HG03442 (cell line): Measurements from ENCODE around the gene L3MBTL2.

Experiments
- ATAC-seq: cut with Tn5 transposase; IDR thresholded peaks from one replicate; pipeline ENCODE4 v1.9.1; 2021; ENCODE audit warnings: mild to moderate bottlenecking, moderate library complexity; ENCODE audit not compliant: unreplicated experiment

Gene L3MBTL2

DNA sequence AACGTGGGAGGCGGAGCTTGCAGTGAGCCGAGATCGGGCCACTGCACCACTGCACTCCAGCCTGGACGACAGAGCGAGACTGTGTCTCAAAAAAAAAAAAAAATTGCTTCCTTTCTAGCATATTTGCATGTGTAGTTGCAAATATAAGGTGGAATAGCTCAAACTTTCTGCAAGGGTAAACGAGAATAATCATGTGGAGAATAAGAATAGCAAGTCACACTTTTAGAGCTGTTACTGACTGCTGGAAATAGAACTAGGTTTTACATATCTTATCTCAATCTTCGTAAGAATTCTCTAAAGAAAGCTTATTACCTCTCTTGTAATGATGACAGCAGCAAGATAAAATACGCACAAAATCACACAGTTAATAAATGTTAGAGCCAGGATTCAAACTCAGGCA, 1.6 kb downstream of the L3MBTL2 start:
- no peak for ATAC-seq

DNA sequence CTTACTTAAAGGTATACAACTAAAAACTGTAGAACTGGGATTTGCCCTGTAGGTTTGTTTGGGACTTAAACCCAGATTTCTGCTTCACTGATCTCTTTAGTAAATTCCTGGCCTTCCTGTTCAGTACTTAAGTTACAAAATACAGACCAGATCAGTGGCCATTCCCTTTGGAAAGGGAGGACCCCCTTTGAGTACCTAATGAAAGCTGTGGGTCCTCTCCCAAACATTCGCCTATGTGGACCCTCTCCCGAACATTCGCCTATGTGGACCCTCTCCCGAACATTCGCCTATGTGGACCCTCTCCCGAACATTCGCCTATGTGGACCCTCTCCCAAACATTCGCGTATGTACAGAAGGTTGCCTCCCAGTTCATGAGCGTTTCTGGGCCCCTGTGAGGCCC, 10.3 kb downstream of the L3MBTL2 start:
- ATAC-seq: no peak

DNA sequence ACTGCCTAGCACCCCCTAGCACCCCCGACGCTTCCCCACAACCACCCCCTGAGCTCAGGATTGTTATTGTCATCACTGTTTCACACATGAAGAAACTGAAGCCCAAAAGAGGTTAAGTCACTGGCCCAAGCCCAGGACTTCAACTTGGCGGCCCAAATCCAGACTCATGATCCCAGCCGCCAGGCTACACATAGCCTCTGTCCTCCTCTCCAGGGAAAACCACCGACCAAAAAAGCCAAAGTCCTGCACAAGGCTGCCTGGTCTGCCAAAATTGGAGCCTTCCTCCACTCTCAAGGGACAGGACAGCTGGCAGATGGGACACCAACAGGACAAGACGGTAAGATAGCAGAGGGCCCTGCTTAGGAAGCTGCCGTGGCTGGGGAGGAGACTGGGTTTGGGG, 10.8 kb downstream of the L3MBTL2 start:
- ATAC-seq: no peak

GRCh38 chr22:41216984-41217383, 11.9 kb downstream of the L3MBTL2 start:
- no peak for ATAC-seq

- no peak for ATAC-seq
These were observed 12.5 kb downstream of the L3MBTL2 start for GRCh38 chr22:41217553-41218157.

GRCh38 chr22:41222846-41223507, 17.9 kb downstream of the L3MBTL2 start:
- ATAC-seq: no peak

DNA sequence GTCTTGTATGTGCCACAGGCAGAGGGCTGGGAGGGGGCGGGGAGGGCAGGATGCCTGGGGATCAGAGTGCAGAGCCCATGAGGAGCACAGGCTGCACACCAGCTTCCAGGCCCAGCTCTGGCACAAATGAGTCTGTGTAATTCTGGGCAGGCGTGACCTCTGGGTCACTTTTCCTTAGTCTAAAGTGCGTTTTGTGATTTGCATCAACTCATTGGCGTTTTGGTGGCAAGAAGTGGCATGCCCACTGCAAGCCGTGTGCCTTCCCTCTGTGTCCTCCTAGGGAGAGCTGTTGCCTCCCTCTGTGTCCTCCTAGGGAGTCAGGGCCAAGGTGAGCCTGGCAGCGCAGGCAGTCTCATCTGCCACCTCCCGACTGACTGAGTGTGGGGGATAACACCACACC, 18.4 kb downstream of the L3MBTL2 start:
- ATAC-seq: no peak

GRCh38 chr22:41226723-41227655, 21.9 kb downstream of the L3MBTL2 start:
- no peak for ATAC-seq

DNA sequence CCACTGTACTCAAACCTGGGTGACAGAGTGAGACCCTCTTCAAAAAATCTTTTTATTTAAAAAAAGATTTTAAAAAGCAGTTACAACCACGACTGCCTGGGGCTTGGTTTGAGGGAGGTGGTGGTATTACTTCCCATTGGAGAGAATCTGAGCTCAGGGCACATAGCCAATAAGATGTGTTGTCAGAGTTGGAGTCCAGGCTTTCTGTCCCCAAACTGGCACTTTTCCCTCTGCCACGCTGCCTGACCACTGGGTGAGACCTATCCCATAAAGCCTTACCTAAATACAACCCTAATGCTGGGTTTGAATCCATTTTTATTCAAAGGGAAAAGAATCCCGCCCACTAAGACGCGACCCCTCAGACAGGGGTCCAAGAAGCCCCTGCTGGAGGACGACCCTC, 24.1 kb downstream of the L3MBTL2 start:
- ATAC-seq: no peak

DNA sequence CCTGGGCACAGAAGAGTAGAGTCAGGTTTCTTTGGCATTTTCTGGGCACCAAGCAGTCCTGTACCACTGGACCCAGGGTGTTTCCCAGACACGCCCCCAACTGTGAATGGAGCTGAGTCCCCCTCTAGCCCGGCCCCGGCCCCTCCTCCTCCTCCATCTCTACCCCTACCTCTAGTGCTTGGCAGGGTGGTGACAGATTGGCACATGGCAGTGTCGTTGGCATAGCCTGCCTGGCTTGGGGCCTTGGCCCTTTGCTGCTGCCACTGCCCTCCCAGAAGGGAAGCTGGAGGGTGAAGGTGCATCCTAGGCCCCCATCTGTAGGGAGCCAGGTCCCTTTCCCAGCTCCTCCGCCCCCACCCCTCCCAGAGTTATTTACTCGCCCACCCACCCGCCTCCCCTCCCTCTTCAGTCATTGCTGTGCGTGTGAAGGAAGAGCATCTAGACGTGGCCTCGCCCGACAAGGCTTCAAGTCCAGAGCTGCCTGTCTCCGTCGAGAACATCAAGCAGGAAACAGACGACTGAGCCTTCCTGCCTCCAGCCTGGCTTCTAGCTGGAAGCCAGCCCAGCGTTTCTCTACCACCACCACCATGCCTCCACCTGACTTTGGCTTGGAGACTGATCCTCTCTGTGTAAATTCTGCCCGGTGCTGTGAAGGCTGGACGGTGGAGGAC, 24.8 kb downstream of the L3MBTL2 start:
- ATAC-seq: no peak

DNA sequence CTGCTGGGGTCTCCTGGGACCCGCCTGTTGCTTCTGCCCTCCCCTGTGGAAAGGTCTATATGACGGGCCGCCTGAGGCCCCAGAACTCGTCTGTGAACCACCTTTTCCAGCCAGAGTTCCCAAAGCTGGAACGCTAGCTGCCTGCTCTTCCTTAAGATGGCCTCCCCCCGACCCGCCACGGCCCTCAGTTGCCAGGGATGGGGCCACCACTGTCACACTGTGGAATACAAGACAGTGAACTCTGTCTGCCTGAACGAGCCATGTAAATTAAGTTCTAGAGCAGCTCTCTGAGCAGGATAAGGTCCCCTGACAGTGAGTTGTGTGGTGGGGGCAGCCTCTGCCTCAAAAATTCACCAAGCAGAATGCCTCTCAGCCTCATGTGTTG, 25.3 kb downstream of the L3MBTL2 start:
- no peak for ATAC-seq

- no peak for ATAC-seq
These were observed 26.3 kb downstream of the L3MBTL2 start for GRCh38 chr22:41231369-41231768.

GRCh38 chr22:41234815-41235695, 29.9 kb downstream of the L3MBTL2 start:
- no peak for ATAC-seq

GRCh38 chr22:41237036-41237706, 32.1 kb downstream of the L3MBTL2 start:
- ATAC-seq: no peak

DNA sequence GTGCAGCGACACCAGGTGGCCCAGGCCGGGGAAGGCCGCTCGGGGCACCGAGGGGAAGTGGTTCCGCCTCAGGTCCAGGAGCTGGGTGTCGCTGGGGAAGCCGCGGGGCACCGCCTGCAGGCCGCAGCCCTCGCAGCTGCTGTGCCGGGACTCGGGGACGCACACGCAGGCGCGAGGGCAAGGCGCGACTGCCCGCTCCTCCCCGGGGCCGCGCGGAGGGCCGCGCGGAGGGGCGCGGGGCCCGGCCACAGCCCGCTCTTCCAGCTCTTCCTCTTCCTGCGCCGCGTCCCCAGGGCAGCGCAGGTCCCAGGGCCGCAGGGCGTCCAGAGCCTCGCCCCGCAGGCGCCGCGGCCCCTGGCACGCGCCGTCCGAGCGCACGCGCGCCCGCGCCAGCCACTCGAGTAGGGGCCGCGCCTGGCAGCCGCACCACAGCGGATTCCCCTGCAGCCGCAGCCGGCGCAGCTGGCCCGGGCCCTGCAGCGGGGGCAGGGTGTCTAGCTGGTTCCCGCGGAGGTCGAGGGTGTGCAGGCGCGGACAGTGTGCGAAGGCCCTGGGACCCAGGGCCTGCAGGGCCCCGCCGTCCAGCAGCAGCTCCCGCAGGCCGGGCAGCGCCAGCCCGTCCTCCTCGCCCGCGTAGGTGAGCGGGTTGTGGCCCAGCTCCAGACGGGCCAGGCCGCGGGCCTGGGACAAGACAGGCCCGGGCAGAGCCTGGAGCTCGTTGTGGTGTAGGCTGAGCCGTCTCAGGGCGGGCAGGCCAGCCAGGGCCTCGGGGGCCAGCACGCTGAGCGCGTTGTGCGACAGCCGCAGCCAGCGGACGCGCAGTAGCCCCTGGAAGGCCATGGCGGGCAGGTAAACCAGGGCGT, 32.8 kb downstream of the L3MBTL2 start:
- ATAC-seq: peak; percentile 64

GRCh38 chr22:41238570-41239442, 33.7 kb downstream of the L3MBTL2 start:
- no peak for ATAC-seq

DNA sequence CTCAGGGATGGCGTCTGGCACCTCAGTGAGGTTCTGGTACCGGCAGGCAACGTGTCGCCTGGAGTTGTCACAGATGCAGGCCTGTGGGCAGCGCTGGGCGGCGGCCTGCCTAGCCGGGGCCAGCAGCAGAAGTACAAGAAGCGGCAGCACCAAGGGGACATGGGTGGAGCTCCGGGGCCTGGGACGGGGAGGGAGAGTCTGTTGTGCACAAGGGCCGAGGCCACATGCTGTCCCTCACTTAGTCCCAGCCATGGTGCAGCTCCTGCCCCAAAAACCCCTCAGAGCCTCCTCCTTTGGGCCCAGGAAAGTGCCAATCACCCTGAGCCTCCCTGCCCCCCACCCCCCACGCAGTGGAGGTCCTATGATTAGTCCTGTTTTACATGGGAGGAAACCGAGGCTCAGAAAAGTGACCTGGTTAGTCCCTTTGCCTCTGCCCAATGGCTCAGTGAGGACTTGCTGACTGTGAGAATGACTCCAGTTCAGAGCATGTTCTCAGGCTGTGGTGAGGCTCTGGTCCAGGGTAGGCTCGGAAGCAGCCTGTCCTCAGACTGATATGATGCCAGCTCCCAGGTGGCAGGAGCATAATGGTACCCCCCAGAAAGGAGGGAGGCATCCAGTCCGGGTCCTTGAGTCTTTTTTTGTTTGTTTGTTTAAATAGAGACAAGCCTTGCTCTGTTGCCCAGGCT, 34.5 kb downstream of the L3MBTL2 start:
- ATAC-seq: no peak
